DMS153 (cell line): Measurements from ENCODE around the gene TSPAN6.

Experiments
- DNase-seq: peaks from one replicate; lab custom pipeline; 2025; lab: John Stamatoyannopoulos, UW

Gene TSPAN6

DNA sequence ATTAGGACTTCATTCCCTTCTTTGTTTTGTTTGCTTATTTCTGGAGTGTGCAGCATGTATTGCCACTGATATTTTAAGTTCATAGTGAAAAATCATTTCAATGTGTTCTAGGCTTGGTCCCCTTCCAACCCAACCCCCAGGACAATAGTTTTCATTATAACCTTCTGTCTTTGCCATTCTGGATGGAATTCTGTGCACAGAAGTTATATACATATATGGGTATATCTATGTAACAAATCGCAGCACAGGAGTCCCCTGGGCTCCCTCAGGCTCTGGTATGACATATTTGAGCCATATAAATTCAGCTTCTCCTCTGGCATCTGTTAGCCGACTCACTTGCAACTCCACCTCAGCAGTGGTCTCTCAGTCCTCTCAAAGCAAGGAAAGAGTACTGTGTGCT is 52.0 kb downstream of the TSPAN6 start, which contains the start of gene TNMD:
TNMD (plus strand) TSS at position 326 of the 400 bp plus-strand sequence. CDS start 83 bp downstream, outside the sequence.
- DNase-seq: no peak
